ENCODE results near the gene RNF133.

GRCh38 chr7:122675621-122676020 is 23.3 kb downstream of the RNF133 start:
- TF ChIP-seq CTCF (optimal IDR thresholded peaks at IDR 0.05 in 1 of 3, IDR thresholded peaks at IDR 0.05 in 1 of 3, conservative IDR thresholded peaks at IDR 0.05 in 1 of 3; ENCODE audit: extremely low read depth in 1 of 3, insufficient read depth in 2 of 3, low read length in 3 of 3) (no peak), EZH2 (IDR thresholded peaks at IDR 0.05; ENCODE audit: low read length) (no peak)

Data from keratinocyte (primary cell).